DMS53 treated with DMSO at 0.1 percent for 48 hours (cell line): ENCODE results near the gene MYL11.

Experiments
- DNase-seq: peaks from one replicate; lab custom pipeline; 2025; ENCODE audit not compliant: unreplicated experiment; lab: John Stamatoyannopoulos, UW

Gene MYL11

DNA sequence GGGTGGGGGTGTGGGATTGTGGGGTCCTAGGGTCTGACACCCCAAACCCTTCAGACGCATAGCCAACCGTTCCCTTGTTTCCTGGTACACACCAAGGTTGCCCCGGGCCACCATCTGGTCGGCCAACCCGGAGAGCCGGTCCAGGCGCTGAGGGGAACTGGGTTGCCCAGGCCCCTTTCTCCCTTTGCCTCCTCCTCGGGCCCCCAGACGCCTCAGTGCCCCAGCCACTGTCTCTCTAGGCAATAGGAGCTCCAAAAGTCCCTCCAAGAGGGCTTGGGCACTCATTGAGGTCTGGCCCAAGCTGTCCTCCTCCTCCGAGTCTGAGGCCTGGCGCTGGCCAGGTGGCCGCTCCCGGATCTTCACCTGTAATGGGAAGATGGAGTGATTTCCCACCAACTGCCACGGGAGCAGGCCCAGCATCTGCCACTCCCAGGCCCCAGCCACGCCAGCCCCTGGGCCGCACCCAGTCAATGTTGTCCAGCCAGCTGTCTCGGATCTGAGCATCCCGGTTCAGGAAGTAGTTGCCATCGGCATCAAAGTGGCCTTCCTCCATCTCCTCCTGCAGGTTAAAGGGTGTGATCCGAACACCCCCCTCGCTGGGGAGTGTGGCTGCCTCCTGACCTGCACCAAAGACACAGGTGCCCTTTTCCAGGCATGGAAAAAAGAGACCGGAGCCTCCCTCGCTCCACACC, 21.0 kb upstream of the MYL11 start:
- no peak for DNase-seq

GRCh38 chr16:30354423-30355143, 20.0 kb upstream of the MYL11 start:
- no peak for DNase-seq

GRCh38 chr16:30355144-30355953, 19.3 kb upstream of the MYL11 start, which contains the start of gene CD2BP2:
TSS of gene CD2BP2 (minus strand) at chr16:30355308. CDS start at chr16:30354681, 627 bp downstream.
- peak; percentile 99 for DNase-seq

DNA sequence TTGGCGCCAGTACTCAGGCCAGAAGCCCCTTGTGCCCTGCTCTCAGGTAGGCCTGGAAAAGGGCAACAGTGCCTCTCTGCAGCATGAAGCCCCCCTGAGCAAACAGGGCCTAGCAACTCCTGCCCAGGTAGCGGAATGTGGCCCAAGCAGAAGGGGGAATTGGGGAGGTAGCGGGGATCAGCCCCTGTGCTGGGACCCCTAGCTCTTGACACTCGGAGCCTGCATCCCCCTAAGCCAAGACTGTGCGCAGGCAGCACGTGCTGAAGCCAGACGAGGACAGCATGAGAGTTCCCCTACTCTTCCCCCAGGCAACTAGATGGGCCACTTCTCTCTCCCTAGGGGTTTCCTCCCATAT, 18.7 kb upstream of the MYL11 start:
- DNase-seq: no peak

DNA sequence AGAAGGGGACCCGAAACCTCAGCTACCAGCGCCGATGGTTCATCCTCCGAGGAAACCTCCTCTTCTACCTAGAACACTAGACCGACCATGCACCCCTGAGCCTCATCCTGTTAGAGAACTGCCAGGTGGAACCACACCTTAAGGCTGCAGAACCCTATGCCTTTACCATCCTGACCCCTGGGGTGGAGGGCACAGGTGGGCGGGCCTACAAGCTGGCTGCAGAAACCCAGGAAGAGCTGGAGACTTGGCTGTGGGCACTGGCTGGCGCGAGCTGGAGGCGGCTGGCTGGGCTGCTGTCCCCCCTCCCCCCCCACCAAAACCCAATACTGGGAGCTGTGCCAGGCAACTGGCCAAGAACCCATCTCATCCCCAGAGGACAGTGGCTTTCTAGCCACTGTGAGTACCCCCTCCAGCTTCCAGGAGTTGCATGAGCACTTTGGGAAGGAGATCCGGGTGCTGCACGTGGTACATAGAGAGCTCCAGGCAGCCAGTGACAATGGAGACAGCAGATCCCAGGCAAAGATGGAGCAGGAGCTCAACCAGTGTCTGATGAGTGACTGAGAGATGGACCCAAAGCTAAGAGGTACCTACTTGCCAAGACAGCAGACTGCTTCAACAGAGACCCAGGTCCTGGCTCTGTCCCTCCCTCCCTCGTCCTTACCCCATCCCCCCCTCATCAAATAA, 18.1 kb upstream of the MYL11 start:
- DNase-seq: no peak

GRCh38 chr16:30357085-30357714, 17.4 kb upstream of the MYL11 start:
- DNase-seq: no peak

GRCh38 chr16:30357715-30358576, 16.7 kb upstream of the MYL11 start:
- no peak for DNase-seq

GRCh38 chr16:30358577-30358936, 16.0 kb upstream of the MYL11 start:
- DNase-seq: no peak

GRCh38 chr16:30358990-30359870, 15.4 kb upstream of the MYL11 start:
- DNase-seq: no peak

DNA sequence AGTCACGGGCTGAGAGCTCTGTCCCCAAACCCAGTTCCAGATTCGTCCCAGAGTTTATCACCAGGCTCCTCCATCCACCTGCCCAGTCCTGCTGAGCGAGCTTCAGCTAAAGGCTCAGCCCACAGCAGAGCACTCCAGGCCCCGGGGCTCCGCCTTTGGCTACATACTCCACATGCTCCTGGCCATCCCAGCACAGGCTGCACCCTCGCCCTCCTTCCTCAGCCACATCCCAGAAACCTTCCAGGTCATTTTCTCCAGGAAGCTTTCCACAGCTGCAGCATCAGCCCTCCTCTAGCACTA, 14.8 kb upstream of the MYL11 start:
- DNase-seq: no peak

- DNase-seq: no peak
Measured at GRCh38 chr16:30361180-30361579, 13.4 kb upstream of the MYL11 start.

DNA sequence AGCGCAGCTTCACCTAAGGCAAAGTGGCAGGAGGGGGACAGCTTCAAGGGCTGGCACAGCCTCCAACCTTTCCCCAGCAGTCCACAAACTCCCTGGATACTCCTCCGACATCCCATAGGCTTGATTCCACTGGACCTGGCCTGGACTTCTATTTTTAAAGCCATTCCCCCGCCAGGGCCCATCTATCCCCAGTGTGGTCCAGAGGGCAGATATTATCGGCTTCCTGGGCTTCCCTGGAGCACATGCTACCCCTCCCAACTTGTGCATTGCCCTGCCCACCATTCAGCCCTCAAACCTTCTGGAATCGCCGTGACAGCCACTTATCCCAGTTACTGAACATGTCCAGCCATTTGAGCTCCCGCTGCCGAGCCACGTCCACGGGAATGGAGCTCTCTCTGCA, 9.4 kb upstream of the MYL11 start:
- no peak for DNase-seq

GRCh38 chr16:30366511-30366910, 8.1 kb upstream of the MYL11 start:
- DNase-seq: no peak

- DNase-seq: no peak
Measured at GRCh38 chr16:30367349-30368009, 7.1 kb upstream of the MYL11 start.

GRCh38 chr16:30368122-30368791, 6.3 kb upstream of the MYL11 start:
- DNase-seq: no peak

DNA sequence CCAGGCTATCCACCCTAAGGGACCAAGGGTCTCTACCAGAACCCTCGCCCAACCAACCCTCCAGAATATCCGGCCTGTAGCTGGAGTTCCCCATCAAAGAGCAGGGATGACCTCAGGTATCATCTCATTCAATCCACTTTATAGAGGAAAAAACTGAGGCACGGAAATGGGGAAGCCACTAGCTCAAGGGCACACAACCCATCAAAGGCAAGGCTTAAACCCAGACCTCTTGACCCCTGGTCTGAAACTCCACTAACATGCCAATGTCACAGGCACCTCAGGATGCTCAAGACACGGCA, 5.9 kb upstream of the MYL11 start:
- no peak for DNase-seq

DNA sequence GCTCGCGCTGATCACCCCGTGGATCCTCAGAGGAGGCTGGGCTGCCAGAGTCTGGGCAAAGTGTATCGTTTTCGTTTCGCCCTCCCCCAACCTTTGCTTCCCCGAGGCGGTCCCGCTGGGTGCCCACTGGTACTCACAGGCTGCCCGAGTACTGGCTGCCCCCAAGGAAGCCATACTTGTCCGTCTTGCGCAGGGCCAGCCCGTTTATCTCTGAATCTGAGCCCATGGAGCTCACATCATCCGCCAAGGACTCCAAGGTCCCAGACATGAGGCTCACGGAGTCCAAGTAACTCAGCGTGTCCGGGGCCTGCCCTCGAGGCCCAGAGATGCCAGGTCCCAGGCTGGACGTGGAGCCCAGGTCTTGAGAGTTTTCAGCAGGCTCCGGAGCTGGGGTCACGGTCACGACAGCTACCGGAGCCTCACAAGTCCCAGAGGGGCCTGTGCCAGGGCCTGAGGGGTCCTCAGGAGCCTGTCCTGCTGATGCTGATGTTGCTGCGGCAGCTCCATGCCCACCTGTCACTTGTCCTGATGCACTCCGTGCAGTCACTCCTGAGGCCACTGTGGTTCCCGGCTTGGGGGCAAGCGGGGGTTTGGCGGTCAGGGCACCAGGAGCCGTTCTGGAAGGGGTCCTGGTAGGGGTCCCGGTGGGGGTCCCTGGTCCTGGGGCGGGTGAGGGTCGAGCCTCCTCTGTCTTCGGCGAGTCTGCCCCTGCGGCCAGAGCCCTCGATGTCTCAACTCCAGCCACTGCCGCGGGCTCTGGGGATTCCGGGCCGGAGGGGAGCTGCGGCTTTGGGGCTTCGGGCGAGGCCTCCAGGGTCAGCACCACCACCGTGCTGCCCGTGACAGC, 5.3 kb upstream of the MYL11 start:
- DNase-seq: no peak
